Activated CD4-positive, alpha-beta T cell treated with anti-CD3 and anti-CD28 coated beads, Interleukin-2, amount 50 U/mL, for 24 hours (primary cell): ENCODE results near the gene AGAP6.
"Not testable (repeated sequence)": the region's sequence is repeated elsewhere in the genome, so short reads cannot be mapped to it uniquely, and the experiment has no call there.

Experiments used
- DNase-seq, 2 donors: peaks; one replicate each; pipeline ENCODE4 v3.0.0-alpha.2; 2020; ENCODE audit warnings: low read depth in 1 of 2, low spot score in 1 of 2

AGAP6 gene

DNA sequence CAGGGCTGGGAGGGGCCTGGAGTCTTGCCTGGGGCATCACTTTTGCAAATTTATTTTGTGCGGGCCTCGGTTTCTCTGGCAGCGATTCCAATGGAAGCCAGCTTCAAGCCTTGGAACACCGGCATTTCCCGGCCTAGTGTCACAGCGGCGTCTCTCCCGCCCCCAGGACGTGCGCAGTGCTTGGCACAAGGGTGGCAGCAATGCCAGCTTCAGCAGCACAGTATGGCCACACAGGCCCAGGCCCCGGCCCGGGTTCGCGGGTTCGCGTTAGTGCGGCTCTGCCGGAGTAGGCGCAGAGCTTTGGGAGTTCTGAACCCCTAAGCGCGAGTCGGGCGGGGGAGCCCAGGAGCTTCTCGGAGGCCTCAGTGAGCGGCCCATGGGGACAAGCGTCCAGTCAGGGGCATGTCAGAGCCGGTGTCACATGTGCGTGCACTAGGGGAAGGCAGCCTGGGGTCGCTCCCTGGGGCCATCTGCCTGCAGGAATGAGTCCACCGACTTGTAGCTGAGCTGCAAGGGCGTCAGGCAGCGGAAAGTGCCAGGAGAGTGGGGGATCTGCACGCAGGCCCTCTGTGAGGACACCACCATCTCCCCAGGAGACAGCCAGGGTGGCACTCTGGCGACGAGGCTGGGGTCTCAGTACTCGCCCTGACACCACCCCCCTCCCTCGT is 36.6 kb downstream of the AGAP6 start:
- DNase-seq: not testable (repeated sequence)

DNA sequence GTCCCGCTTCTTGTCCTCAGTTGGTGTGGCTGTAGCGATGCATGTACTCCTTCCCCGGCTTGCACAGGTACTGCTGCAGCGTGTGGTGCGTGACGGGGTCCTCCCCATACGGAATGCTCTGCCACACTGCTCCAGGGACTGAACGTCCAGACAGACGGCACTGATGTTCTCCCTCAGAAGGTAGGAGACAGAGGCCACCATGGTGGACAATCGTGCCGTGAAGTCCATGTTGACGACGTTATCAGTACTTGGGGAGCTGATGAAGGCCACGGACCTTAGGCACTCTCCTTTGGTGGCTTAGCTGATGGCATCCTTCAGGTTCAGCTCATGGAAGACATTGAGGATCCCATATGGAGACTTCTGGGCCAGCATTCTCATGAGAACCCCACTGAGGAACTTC is 37.4 kb downstream of the AGAP6 start:
- DNase-seq: no peak

DNA sequence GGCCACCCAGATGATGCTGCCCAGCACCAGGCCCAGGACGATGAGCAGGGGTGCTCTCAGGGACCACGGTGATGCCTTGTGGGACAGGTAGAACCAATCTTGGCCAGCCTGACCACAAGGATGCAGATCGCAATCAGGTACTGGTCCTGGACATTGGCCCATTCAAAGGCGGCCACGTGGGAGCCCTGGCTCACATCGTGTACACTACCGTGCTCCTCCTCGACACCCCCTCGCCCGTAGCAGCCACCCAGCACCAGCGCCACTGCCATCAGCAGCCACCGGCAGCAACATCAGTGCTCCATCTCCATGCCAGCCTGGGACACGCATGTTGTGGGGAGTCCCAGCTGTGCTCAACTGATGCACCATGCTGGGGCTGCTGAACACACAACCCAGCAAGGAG is 39.0 kb downstream of the AGAP6 start:
- DNase-seq: no peak

DNA sequence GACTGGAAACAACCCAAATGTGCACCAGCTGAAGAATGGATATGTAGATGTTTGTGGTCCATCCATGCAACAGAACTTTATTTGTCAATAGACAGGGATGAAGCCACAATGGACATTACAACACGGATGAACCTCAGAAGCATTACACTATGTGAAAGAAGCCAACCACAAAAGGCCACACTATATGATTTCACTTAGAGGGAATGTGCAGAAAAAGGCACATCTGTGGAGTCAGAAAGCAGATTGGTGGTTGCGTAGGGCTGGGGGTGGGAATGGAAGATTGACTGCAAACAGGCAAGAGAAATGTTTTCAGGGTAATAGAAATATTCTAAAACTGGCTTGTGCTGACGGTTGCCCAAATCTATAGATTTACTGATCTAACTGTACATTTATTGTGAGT is 45.3 kb downstream of the AGAP6 start:
- DNase-seq: no peak

DNA sequence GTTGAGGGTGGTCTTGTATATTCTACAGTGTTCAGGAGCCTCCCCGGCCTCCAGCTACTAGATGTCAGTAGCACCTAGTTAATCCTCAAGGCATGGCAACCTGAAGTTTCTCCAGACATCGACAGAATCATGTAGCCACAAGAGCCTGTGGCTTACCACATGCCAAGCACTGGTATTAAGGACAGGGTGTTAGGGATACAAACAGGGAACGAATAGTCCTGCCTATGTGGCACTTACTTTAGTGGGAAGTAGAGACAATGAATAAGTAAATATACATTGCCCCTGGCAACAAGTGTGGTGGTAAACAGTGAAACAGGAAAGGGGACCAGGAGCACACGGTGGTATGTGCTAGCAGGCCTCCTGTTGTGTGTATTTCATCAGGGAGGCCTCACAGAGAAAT is 47.1 kb downstream of the AGAP6 start:
- not testable (repeated sequence) for DNase-seq

DNA sequence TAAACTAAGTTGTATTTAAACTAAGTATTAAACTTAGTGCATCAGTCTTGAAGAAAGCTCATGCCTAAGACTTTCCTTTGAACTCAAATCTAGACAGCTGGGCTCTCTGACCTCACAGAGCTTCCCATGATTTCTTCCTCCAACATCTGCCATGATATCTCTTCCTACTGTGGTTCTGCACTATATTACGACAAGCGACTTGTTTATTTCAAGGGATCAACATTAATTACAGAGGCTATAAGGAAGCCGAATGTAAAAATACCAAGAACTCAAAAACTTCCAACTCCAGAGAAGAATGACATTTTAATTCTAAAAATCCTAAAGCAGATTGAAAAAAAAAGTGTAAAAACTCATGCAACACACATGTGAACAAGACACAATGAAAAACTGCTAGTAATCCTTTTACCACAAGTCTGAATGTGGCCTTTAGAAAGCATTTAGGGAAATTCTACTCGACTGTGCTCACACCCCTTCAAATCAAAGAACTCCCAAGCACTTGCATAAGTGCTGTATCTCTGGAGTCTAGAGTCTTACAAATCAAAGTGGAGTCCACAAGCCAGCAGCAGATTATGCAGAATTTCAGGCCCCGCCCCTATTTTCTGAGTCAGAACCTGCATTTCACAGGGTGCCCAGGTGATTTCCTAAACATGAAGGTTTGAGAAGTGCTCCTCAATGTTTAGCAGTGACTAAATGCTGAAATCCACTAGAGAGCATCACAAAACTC is 56.9 kb downstream of the AGAP6 start:
- DNase-seq: no peak

DNA sequence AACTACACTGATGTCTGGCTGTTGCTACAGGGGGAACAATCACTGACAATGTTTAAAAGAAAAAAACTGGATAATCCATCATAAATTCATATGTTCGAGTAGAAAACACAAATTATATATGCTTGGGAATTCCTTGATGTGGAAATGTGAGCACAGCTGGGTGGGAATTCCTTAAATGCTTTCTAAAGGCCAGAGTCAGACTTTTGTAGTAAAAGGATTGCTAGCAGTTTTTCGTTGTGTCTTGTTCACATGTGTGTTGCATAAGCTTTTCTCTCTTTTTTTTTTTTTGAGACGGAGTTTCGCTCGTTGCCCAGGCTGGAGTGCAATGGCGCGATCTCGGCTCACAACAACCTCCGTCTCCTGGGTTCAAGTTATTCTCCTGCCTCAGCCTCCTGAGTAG is 58.3 kb downstream of the AGAP6 start:
- DNase-seq: not testable (repeated sequence)

DNA sequence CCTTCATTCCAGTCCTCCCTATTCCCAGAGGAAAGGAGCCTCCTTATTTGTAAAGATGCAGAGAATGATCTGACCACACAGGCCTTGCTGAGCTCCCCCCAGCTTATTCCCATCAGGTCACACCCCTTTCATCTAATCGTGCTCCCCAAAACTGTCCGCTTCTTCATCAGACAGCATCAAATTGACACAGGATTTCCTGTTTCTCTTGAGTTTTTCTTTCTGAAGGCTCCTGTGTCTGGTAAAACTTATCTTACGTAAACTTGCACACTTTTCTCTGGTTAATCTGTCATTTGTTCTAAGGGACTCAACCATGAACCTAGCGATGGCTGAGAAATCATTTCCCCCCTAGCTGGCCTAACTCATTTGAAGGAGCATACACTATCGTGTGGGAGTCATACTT is 59.4 kb downstream of the AGAP6 start:
- DNase-seq: not testable (repeated sequence)

DNA sequence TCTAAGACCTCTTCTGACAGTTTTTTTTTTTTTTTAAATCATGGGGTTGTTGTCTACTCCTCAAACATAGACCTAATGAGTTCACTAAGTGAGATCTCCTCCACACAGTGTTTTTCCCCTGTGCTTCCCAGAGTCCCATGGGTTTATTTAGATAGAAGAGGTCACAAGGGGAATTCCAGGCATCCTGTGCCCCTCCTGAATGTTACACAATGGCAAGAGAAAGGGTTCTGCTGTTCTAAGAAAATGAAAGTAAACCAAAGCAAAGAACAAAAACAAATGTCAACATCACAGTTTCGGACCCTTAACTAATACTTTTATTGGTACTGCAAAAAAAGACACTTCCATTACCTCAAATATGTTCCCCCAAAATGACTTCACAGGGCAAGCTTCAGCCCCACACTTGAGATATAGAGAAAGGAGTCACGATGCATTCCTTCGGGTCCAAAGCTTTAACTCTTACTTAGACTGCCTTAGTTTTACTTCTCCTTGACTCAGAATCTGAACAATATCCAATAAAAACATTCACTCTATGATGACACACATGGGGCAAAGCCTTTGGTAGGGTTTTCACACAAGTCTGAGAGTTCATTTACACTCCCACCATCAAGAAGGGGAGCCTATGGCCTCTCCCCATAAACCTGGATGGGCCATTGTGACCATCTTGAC is 63.9 kb downstream of the AGAP6 start:
- not testable (repeated sequence) for DNase-seq

DNA sequence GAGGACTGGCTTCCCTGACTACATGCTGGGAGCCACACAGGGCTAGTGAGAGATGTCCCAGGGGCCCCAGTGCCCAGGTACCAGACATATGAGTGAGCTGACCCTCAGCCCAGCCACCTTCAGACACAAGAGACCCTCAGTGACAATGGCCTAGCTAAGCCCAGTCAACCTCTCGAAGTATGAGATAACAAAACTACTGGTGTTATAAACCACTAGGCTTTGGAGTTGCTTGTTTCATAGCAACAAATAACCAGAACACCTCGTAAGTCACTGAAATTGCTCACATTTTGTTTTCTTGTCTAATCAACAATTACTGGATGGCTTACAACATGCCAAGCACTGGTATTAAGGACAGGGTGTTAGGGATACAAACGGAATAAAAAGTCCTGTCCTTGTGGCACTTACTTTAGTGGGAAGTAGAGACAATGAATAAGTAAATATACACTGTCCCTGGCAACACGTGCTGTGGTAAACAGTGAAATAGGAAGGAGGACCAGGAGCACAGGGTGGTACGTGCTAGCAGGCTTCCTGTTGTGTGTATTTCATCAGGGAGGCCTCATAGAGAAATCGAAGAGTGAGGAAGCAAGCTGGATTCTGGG is 64.7 kb downstream of the AGAP6 start:
- not testable (repeated sequence) for DNase-seq

DNA sequence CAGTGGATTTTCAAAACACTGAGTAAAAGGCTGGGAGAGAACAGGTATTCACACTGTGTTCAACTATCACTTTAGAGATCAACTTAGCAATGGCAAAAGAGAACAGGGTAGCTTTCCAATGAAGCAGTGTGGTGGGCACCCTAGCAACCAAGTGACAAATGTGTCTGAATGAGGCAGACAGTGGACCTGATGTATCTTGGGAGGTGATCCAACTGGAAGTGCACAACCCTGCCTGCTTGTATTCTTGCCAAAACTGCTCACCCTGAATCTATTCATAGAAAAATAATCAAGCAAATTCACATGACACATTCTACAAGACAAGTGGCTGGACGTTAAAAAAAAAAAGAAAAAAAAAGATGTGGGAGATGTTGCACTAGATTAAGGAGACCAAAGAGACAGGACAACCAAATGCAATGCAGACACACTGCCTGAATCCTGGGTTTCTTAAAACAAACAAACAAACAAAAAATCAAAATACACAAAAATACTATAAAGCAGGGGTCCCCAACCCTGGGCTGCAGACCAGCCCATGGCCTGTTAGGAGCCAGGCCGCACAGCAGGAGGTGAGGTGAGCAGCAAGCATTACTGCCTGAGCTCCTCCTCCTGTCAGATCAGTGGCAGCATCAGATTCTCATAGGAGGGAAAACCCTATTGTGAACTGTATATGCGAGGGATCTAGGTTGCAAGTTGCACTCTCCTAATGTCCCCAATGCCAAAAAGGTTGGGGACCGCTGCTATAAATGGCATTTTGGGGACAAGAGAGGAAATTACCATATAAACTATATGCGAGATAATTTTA is 67.5 kb downstream of the AGAP6 start:
- not testable (repeated sequence) for DNase-seq

DNA sequence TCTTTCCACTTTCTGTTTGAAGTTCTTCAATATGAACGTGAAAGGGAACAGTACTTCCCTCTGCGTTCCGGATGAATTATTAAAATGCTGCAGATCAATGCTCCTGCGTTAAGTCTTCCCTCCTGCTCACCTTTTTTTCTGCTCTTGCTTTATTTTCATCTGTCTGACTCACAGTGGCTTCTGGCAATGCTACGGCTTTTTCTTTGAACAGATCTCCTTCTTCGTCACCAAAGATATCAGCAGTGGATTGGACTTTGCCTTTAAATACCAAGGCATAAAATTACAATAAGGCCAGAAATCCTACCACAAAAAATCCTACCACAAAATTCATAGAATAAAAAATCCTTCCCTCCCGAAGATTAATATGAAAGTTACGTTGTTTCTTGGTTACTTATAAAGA is 68.4 kb downstream of the AGAP6 start:
- not testable (repeated sequence) for DNase-seq

DNA sequence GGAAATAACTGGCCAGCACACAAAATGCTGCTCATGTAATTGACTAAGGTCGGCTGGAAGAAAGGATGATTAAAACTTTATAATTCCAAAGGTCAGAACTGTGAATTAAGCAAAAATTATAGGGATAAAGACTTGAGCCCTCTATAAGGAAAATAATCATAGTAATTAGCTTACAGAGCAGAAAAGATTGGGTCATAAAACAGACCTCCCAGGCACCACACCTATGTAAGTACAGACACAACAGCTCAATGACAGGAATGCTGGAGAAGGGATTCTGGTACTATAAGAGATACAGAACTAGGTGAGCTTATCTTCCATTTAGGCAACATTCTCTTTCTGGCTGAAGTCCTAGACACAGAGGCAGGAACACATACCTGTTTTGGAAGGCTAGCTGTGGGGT is 70.5 kb downstream of the AGAP6 start:
- not testable (repeated sequence) for DNase-seq

DNA sequence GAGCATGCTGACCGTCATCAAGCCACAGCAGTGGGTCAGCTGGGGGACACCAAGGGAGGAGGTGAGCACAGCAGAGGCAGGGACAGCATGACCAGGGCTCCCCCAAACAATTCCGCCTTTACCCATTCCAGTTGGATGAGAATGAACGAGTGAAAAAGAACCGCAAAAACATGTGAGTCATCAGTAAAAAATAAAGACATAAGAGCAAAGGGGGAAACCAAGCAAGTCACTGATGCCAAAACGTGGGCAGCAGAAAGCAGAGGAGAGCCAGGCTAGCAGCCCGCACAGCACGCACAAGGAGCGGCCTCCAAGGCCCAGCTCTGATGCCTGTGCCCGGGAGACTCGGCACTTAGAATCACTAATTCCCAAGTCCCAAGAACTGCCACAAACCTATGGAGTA is 71.7 kb downstream of the AGAP6 start:
- not testable (repeated sequence) for DNase-seq
